ENCODE measurements around the gene NEK7.
A peak's percentile ranks its signal among the peaks of the same experiment; 100 is the strongest.
"Not testable (repeated sequence)": the region's sequence is repeated elsewhere in the genome, so short reads cannot be mapped to it uniquely, and the experiment has no call there.

The NEK7 gene

GRCh38 chr1:198212126-198212525, 55.3 kb downstream of the NEK7 start:
- no peak for DNase-seq

- DNase-seq = no peak
Measured at GRCh38 chr1:198212675-198213074, 55.9 kb downstream of the NEK7 start.

GRCh38 chr1:198214924-198215323, 58.1 kb downstream of the NEK7 start:
- no peak for DNase-seq

- no peak for DNase-seq
Measured at GRCh38 chr1:198220428-198220827, 63.6 kb downstream of the NEK7 start.

- DNase-seq = not testable (repeated sequence)
Measured at GRCh38 chr1:198227010-198227409, 70.2 kb downstream of the NEK7 start.

GRCh38 chr1:198227454-198227853, 70.7 kb downstream of the NEK7 start:
- DNase-seq = not testable (repeated sequence)

- no peak for DNase-seq
Measured at GRCh38 chr1:198228925-198229324, 72.1 kb downstream of the NEK7 start.

- no peak for DNase-seq
Measured at GRCh38 chr1:198231779-198232178, 75.0 kb downstream of the NEK7 start.

- no peak for DNase-seq
Measured at GRCh38 chr1:198232378-198232777, 75.6 kb downstream of the NEK7 start.

GRCh38 chr1:198232940-198233675, 76.3 kb downstream of the NEK7 start:
- no peak for DNase-seq

- peak; percentile 20 for DNase-seq
Measured at GRCh38 chr1:198234520-198235251, 77.9 kb downstream of the NEK7 start.

- DNase-seq = peak; percentile 46
Measured at GRCh38 chr1:198238121-198238520, 81.3 kb downstream of the NEK7 start.

GRCh38 chr1:198241553-198241952, 84.8 kb downstream of the NEK7 start:
- no peak for DNase-seq

GRCh38 chr1:198244772-198245171, 88.0 kb downstream of the NEK7 start:
- DNase-seq = no peak

GRCh38 chr1:198245379-198245778, 88.6 kb downstream of the NEK7 start:
- no peak for DNase-seq

- no peak for DNase-seq
Measured at GRCh38 chr1:198246337-198246736, 89.5 kb downstream of the NEK7 start.

- no peak for DNase-seq
Measured at GRCh38 chr1:198253259-198253658, 96.5 kb downstream of the NEK7 start.

- DNase-seq = no peak
Measured at GRCh38 chr1:198253668-198254067, 96.9 kb downstream of the NEK7 start.

GRCh38 chr1:198254521-198254920, 97.7 kb downstream of the NEK7 start:
- no peak for DNase-seq

GRCh38 chr1:198254948-198255347, 98.2 kb downstream of the NEK7 start:
- DNase-seq = no peak

- no peak for DNase-seq
Measured at GRCh38 chr1:198255784-198256183, 99.0 kb downstream of the NEK7 start.

- DNase-seq = no peak
Measured at GRCh38 chr1:198258491-198258890, 101.7 kb downstream of the NEK7 start.

- DNase-seq = no peak
Measured at GRCh38 chr1:198259333-198260074, 102.7 kb downstream of the NEK7 start.

- no peak for DNase-seq
Measured at GRCh38 chr1:198261886-198262285, 105.1 kb downstream of the NEK7 start.
